Smooth muscle cell (in vitro differentiated cells): ENCODE results near the gene GUSB. TPM values are rescaled to one million over a fixed set of nuclear protein-coding genes. Genes with fewer than 3 reads are reported as not detected.
"Not testable (repeated sequence)": the region's sequence is repeated elsewhere in the genome, so short reads cannot be mapped to it uniquely, and the experiment has no call there.

Experiments used
- DNase-seq: peaks from one replicate; lab custom pipeline; 2025; ENCODE audit not compliant: unreplicated experiment; lab: John Stamatoyannopoulos, UW
- H2AFZ ChIP-seq: fragments of 200-600 bp; sonication (generic); 2 replicates; pipeline ENCODE4 v1.6.0; 2016; ENCODE audit warnings: antibody characterized with exemption, low read depth, mild to moderate bottlenecking
- H3F3A ChIP-seq: fragments of 200-600 bp; sonication (generic); 2 replicates; pipeline ENCODE4 v1.6.0; 2017; ENCODE audit warnings: antibody characterized with exemption, low read depth
- H3K27ac ChIP-seq: fragments of 200-600 bp; sonication (generic); 2 replicates; pipeline ENCODE4 v1.5.1; 2016; ENCODE audit warnings: low read depth, mild to moderate bottlenecking
- H3K27me3 ChIP-seq: fragments of 200-600 bp; sonication (generic); 2 replicates; pipeline ENCODE4 v1.6.1; 2016; ENCODE audit warnings: low read depth, mild to moderate bottlenecking
- H3K36me3 ChIP-seq: fragments of 200-600 bp; sonication (generic); 2 replicates; pipeline ENCODE4 v1.5.1; 2016; ENCODE audit warnings: low read depth
- H3K4me1 ChIP-seq: fragments of 200-600 bp; sonication (generic); 2 replicates; pipeline ENCODE4 v1.5.1; 2016; ENCODE audit warnings: low read depth
- H3K4me2 ChIP-seq: fragments of 200-600 bp; sonication (generic); 2 replicates; pipeline ENCODE4 v1.6.0; 2016; ENCODE audit warnings: mild to moderate bottlenecking
- H3K4me3 ChIP-seq: fragments of 200-600 bp; sonication (generic); 2 replicates; pipeline ENCODE4 v1.5.1; 2016; ENCODE audit warnings: mild to moderate bottlenecking
- H3K79me2 ChIP-seq: fragments of 200-600 bp; sonication (generic); 2 replicates; pipeline ENCODE4 v1.6.0; 2016; ENCODE audit warnings: low read depth, mild to moderate bottlenecking
- H3K9ac ChIP-seq: fragments of 200-600 bp; sonication (generic); 2 replicates; pipeline ENCODE4 v1.6.0; 2016; ENCODE audit warnings: low read depth
- H3K9me3 ChIP-seq: fragments of 200-600 bp; sonication (generic); replicated peaks from 2 replicates; pipeline ENCODE4 v1.5.1; 2016; ENCODE audit warnings: low read depth
- H4K20me1 ChIP-seq: fragments of 200-600 bp; sonication (generic); 2 replicates; pipeline ENCODE4 v1.6.0; 2016; ENCODE audit warnings: low read depth
- CTCF ChIP-seq: fragments of 200-600 bp; sonication (generic); IDR thresholded peaks from 2 replicates; pipeline ENCODE4 v1.5.1; 2017; ENCODE audit warnings: borderline replicate concordance, mild to moderate bottlenecking, antibody characterized with exemption; ENCODE audit not compliant: insufficient read depth, poor library complexity, severe bottlenecking
- WGBS: methylation state at CpG from one replicate; pipeline ENCODE4 v1.1.7; 2016; ENCODE audit warnings: low lambda C conversion rate; 5-methylcytosine and 5-hydroxymethylcytosine counted together
- polyA plus RNA-seq: library from polyadenylated mRNA; unstranded; fragments of >200 nt; fragmentation: Nextera tagmentation; extraction: Ambion mirVana; gene quantifications from 2 replicates; pipeline ENCODE4 v1.2.1, GENCODE V29; 2016
- total RNA-seq: library from RNA; depleted of rRNA; stranded (reverse); fragments of >200 nt; gene quantifications from 2 replicates; pipeline ENCODE4 v1.2.3, GENCODE V29; 2014

The GUSB gene
- total and polyA plus RNA-seq, 2 experiments from 2014 or later, result 24.4 to 42.1 TPM

GRCh38 chr7:66013938-66014337 lies 31.9 kb upstream of the GUSB start:
- WGBS, result 60% methylated on average over 5 of the region's 5 CpGs
- H3K4me1 ChIP-seq, result no peaks in the 10 kb centered on the region
- H2AFZ ChIP-seq, result no peak overlapping the region
- H3K27ac ChIP-seq, result no peak overlapping the region
- no peaks in the 10 kb centered on the region for H3K9me3 ChIP-seq
- H3K4me2 ChIP-seq, result no peak overlapping the region
- no peaks in the 10 kb centered on the region for H3F3A ChIP-seq
- H3K9ac ChIP-seq, result no peak overlapping the region
- no peak overlapping the region for H3K4me3 ChIP-seq
- H3K79me2 ChIP-seq, result no peaks in the 10 kb centered on the region
- peaks cover 12% of the 10 kb centered on the region for H3K27me3 ChIP-seq
- H3K36me3 ChIP-seq, result no peaks in the 10 kb centered on the region
- DNase-seq, result no peak
- H4K20me1 ChIP-seq, result no peaks in the 10 kb centered on the region
- no peak for TF ChIP-seq CTCF

- Histone ChIP-seq H3K4me3 (no peak overlapping the region), H3F3A (no peaks in the 10 kb centered on the region), H3K9ac (no peak overlapping the region), H3K27me3 (no peaks in the 10 kb centered on the region), H3K9me3 (no peaks in the 10 kb centered on the region), H4K20me1 (no peaks in the 10 kb centered on the region), H3K36me3 (no peaks in the 10 kb centered on the region), H3K4me2 (no peak overlapping the region), H3K27ac (no peak overlapping the region), H3K4me1 (no peaks in the 10 kb centered on the region), H2AFZ (no peak overlapping the region), H3K79me2 (no peaks in the 10 kb centered on the region)
- DNase-seq, result no peak
- TF ChIP-seq CTCF, result no peak
- 87% methylated on average over 6 of the region's 6 CpGs for WGBS
These were observed 25.2 kb upstream of the GUSB start for GRCh38 chr7:66007232-66007631.

- not testable (repeated sequence) for H3K4me2 ChIP-seq, H3K36me3 ChIP-seq, H3K9me3 ChIP-seq, H3K79me2 ChIP-seq, H3K9ac ChIP-seq, H2AFZ ChIP-seq, H3F3A ChIP-seq, DNase-seq, H3K27ac ChIP-seq, H3K4me3 ChIP-seq, H3K27me3 ChIP-seq, H3K4me1 ChIP-seq, H4K20me1 ChIP-seq
- 81% methylated on average over 8 of the region's 8 CpGs for WGBS
These were observed 23.2 kb upstream of the GUSB start for GRCh38 chr7:66005115-66005671.

GRCh38 chr7:66000823-66001417 lies 18.9 kb upstream of the GUSB start:
- H2AFZ ChIP-seq, H3K27ac ChIP-seq, H3K4me3 ChIP-seq, H4K20me1 ChIP-seq, H3K4me1 ChIP-seq, H3K79me2 ChIP-seq, H3K27me3 ChIP-seq, DNase-seq, H3K9ac ChIP-seq, H3K9me3 ChIP-seq, H3K36me3 ChIP-seq, H3K4me2 ChIP-seq, H3F3A ChIP-seq: not testable (repeated sequence)
- WGBS, result 84% methylated on average over 1 of the region's 5 CpGs

- H2AFZ ChIP-seq, H3K4me1 ChIP-seq, H3K9ac ChIP-seq, H3K27ac ChIP-seq, H3K27me3 ChIP-seq, H3K36me3 ChIP-seq, H3F3A ChIP-seq, H3K4me3 ChIP-seq, H3K79me2 ChIP-seq, H3K4me2 ChIP-seq, DNase-seq, H4K20me1 ChIP-seq, H3K9me3 ChIP-seq: not testable (repeated sequence)
- 90% methylated on average over 1 of the region's 1 CpG for WGBS
These were observed 13.0 kb upstream of the GUSB start for GRCh38 chr7:65994984-65995383.
